BLaER1 treated with 17β-estradiol and CSF1 and Interleukin-3, amounts not matched to agents 10 nM and 100 nM (cell line): ENCODE results near the gene CMTM6.

ENCODE experiments used
- H3K27ac ChIP-seq, 11 experiments: shearing (Covaris generic); formaldehyde crosslinking; 2 replicates each; pipeline ENCODE4 v1.8.1; 2022
- H3K27me3 ChIP-seq, 11 experiments: shearing (Covaris generic); formaldehyde crosslinking; 2 replicates each; pipeline ENCODE4 v1.8.1; 2022
- H3K36me3 ChIP-seq, 11 experiments: shearing (Covaris generic); formaldehyde crosslinking; 2 replicates each; pipeline ENCODE4 v1.8.1; 2022
- H3K4me1 ChIP-seq, 10 experiments: shearing (Covaris generic); formaldehyde crosslinking; 2 replicates each; pipeline ENCODE4 v1.8.1; 2022
- H3K4me2 ChIP-seq, 11 experiments: shearing (Covaris generic); formaldehyde crosslinking; 2 replicates each; pipeline ENCODE4 v1.8.1; 2022
- H3K4me3 ChIP-seq, 10 experiments: shearing (Covaris generic); formaldehyde crosslinking; 2 replicates each; pipeline ENCODE4 v1.8.1; 2022
- H3K9ac ChIP-seq, 11 experiments: shearing (Covaris generic); formaldehyde crosslinking; 2 replicates each; pipeline ENCODE4 v1.8.1; 2022
- H3K9me3 ChIP-seq, 11 experiments: shearing (Covaris generic); formaldehyde crosslinking; replicated peaks in 1 of 11; 2 replicates each; pipeline ENCODE4 v1.8.1; 2022
- H4K20me1 ChIP-seq, 11 experiments: shearing (Covaris generic); formaldehyde crosslinking; 2 replicates each; pipeline ENCODE4 v1.8.1; 2022
- Cebpa-rat ChIP-seq, 11 experiments: shearing (Covaris generic); IDR thresholded peaks; 2 replicates each; pipeline ENCODE4 v1.8.1; 2022

The CMTM6 gene

DNA sequence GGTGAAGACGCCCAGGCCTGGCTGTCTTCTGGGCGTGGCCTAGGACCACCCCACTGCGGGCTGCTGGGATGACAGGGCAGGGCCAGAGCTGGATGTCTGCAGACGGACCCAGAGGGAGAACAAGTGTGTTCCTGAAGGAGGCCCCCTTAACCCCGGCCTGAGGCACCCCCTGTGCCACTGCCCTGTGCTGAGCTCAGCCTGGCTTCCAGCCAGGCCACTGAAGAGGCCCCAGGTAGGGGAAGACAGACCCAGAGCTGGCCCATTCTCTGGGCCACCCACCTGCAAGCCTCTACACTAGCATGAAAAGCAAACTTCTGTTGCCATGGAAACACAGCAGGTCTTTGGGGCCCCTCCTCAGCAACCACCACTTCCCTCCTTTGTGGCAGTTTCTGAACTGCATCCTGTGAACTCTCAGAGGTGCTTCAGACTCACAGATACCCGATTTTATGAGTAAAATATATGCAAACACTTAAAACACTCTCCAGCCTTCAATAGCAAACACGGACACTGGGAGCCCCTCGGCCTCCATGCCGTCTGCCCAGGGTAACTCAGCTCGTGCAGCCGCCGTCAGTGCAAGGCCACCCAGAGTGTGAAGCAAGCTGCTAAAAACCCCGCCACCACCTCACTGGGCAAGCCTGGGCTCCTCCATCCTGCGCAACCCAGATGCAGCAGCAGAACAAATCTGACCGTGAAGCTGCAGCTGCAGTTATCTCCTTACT, 42.5 kb downstream of the CMTM6 start:
- H3K4me3 ChIP-seq: peak overlapping the region in 1 of 10 experiments; percentile 42; a peak in 4 of 20 replicates
- H3K4me1 ChIP-seq: peaks cover 48 to 73% (median 66%) of the 10 kb centered on the region in 10 experiments
- no peaks in the 10 kb centered on the region for H3K9me3 ChIP-seq
- peaks cover 0 to 29% (median 15%) of the 10 kb centered on the region in 11 experiments; a peak in 10 of 22 replicates for H4K20me1 ChIP-seq
- peak overlapping the region in 7 of 11 experiments; percentile 3 to 65 (median 32); a peak in 11 of 22 replicates for H3K9ac ChIP-seq
- no peak for TF ChIP-seq Cebpa-rat (IDR thresholded peaks at IDR 0.05)
- peaks cover 0 to 23% (median 11%) of the 10 kb centered on the region in 11 experiments; a peak in 16 of 22 replicates for H3K36me3 ChIP-seq
- peak overlapping the region; percentile 49 to 93 (median 84) for H3K4me2 ChIP-seq
- H3K27me3 ChIP-seq: no peaks in the 10 kb centered on the region
- H3K27ac ChIP-seq: peak overlapping the region in 9 of 11 experiments; percentile 39 to 78 (median 54); a peak in 16 of 22 replicates

DNA sequence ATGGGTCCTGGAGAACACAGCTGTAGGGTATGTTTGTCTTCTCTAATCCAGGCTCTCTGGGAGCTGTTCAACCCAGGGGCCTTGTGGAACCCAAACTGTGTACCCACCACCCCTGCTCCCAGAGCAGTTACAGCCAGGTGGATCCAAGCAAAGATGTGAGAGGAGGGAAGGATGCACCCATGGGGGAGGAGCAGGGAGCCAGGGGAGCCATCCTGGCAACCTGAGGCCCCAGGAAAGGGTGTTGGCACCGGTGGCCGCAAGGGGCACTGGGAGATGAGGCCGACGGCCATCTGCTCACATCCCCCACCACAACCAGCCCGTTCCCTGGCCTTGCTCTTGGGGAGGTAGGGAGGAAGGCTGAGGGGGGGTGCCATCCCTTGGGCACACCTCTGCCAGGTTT, 43.2 kb downstream of the CMTM6 start:
- H3K4me3 ChIP-seq: no peak overlapping the region; a peak in 1 of 20 replicates
- peaks cover 55 to 79% (median 74%) of the 10 kb centered on the region in 10 experiments for H3K4me1 ChIP-seq
- H3K27ac ChIP-seq: peak overlapping the region in 9 of 11 experiments; percentile 39 to 78 (median 54); a peak in 15 of 22 replicates
- no peaks in the 10 kb centered on the region for H3K27me3 ChIP-seq
- peaks cover under 1 to 28% (median 16%) of the 10 kb centered on the region in 11 experiments; a peak in 19 of 22 replicates for H3K36me3 ChIP-seq
- TF ChIP-seq Cebpa-rat (IDR thresholded peaks at IDR 0.05): no peak
- H3K9ac ChIP-seq: peak overlapping the region in 5 of 11 experiments; percentile 24 to 65 (median 32); a peak in 7 of 22 replicates
- H3K4me2 ChIP-seq: peak overlapping the region; percentile 49 to 93 (median 84)
- no peaks in the 10 kb centered on the region for H3K9me3 ChIP-seq
- peaks cover 0 to 37% (median 21%) of the 10 kb centered on the region in 11 experiments; a peak in 11 of 22 replicates for H4K20me1 ChIP-seq

DNA sequence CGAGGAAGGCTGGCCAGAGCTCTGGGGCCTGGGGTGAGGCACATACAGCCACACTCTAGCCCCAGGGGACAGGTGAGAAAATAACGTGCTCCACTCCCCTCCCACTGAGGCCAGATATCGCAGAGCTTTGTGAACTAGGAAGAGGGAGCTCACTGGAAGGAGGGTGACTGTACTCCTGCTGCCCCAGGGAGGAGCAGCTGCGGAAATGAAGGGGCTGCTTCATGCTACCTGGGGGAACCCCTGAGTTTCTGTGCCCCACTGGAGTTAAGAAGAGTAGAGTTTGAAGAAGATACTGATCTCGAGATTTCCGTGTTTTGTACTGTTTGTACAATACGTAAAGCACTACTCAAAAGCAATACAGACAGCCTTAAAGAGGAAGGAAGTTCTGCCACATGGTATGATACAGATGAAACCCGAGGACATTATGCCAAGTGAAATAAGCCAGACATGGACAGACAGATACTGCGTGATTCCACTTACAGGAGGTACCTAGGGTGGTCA, 44.6 kb downstream of the CMTM6 start:
- Histone ChIP-seq H4K20me1 (peaks cover 0 to 43% (median 21%) of the 10 kb centered on the region in 11 experiments; a peak in 11 of 22 replicates), H3K9ac (peak overlapping the region; percentile 48 to 79 (median 75)), H3K4me3 (peak overlapping the region in 7 of 10 experiments; percentile 5 to 43 (median 24); a peak in 7 of 20 replicates), H3K27ac (peak overlapping the region; percentile 66 to 90 (median 84)), H3K4me1 (peaks cover 62 to 93% (median 88%) of the 10 kb centered on the region in 10 experiments), H3K27me3 (no peaks in the 10 kb centered on the region), H3K36me3 (peaks cover 13 to 42% (median 29%) of the 10 kb centered on the region in 11 experiments; a peak in 19 of 22 replicates), H3K9me3 (no peaks in the 10 kb centered on the region), H3K4me2 (peak overlapping the region; percentile 77 to 93 (median 84))
- no peak for TF ChIP-seq Cebpa-rat (IDR thresholded peaks at IDR 0.05)

DNA sequence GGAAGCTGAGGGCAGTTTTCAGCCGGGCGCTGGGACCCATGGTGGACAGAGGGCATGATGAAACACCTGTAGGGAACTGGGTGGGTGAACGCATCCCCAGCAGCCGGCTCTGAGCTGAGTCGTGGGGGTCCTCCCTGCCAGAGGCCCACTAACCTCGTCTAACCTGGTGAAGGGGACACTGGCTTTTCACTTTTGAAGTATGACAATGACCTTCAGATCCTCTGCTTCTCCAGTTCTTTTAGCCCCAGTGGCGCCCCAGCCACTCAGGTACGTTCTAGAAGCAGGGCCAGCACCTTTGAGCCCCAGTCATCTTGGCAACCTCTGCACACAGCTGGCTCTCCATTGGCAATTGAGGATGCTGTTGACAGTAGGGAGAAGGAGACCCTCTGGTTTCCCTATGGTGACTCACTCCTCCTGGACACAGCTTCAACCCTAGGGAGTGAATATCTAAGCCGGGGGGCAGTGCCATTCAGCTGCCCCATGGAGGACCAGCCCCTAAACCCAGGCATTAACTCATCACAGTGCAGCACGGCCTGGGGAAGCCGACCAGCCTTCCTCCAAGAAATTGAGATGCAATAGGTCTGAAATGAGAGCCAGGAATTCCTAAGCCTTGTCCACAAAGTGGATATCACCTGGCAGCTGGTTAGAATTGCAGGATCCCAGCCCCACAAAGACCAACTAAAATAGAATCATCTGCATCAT, 46.1 kb downstream of the CMTM6 start:
- Histone ChIP-seq H3K9ac (peak overlapping the region in 1 of 11 experiments; percentile 56; a peak in 1 of 22 replicates), H3K4me2 (peak overlapping the region in 10 of 11 experiments; percentile 31 to 90 (median 80); a peak in 20 of 22 replicates), H3K4me1 (peaks cover 62 to 91% (median 85%) of the 10 kb centered on the region in 10 experiments), H3K27ac (peak overlapping the region in 3 of 11 experiments; percentile 0 to 65 (median 52); a peak in 4 of 22 replicates), H3K36me3 (peaks cover 28 to 56% (median 43%) of the 10 kb centered on the region in 11 experiments), H3K9me3 (no peaks in the 10 kb centered on the region), H3K27me3 (no peaks in the 10 kb centered on the region), H4K20me1 (peaks cover 7 to 43% (median 22%) of the 10 kb centered on the region in 11 experiments; a peak in 14 of 22 replicates), H3K4me3 (no peak overlapping the region)
- TF ChIP-seq Cebpa-rat (IDR thresholded peaks at IDR 0.05): no peak

DNA sequence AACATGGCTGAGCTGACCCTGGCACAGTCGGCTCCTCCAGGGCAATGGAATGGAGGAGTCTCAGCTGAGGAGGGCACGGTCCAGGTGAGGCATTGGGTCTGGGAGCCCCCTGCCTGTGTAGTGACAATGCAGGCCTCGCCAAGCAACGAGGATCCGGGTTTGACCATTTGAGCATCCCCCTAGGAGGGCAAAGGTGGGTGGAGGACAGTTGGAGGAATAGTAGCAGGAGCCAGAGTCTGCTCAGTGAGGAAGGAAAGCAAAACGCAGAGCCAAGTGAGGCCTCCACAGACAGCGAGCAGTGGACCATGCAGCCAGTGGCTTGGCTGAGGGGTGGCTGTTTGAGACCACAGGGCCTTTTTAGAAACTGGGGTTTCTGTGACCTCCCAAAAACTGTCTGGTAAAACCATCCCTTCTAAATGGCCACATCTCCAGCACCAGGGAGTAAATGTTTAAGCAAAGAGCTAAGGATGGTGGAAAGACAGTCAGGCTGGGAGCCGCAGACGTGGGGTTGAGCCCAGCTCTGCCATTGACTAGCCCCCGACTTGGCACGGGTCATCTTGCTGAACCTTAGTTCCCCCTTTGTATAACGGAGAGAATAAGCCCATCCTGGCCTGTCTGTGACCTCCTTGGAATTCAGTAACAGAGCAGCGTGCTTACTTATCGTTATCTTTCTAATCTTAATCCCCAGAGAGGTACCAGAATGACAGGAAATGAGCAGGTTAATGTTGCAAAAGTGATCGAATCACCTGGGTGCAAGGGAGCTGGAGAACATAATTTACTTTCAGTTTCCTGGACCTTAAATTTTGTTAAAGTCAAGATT, 46.8 kb downstream of the CMTM6 start:
- H3K4me3 ChIP-seq: peak overlapping the region in 2 of 10 experiments; percentile 2 to 31; a peak in 2 of 20 replicates
- peaks cover 62 to 89% (median 81%) of the 10 kb centered on the region in 10 experiments for H3K4me1 ChIP-seq
- H3K36me3 ChIP-seq: peaks cover 35 to 64% (median 51%) of the 10 kb centered on the region in 11 experiments
- H3K9ac ChIP-seq: peak overlapping the region in 8 of 11 experiments; percentile 7 to 56 (median 37); a peak in 10 of 22 replicates
- TF ChIP-seq Cebpa-rat (IDR thresholded peaks at IDR 0.05): no peak
- H3K9me3 ChIP-seq: no peaks in the 10 kb centered on the region
- H3K27ac ChIP-seq: peak overlapping the region in 8 of 11 experiments; percentile 24 to 65 (median 38); a peak in 15 of 22 replicates
- H3K4me2 ChIP-seq: peak overlapping the region; percentile 31 to 90 (median 79); a peak in 21 of 22 replicates
- H4K20me1 ChIP-seq: peaks cover 7 to 49% (median 22%) of the 10 kb centered on the region in 11 experiments; a peak in 14 of 22 replicates
- no peaks in the 10 kb centered on the region for H3K27me3 ChIP-seq

DNA sequence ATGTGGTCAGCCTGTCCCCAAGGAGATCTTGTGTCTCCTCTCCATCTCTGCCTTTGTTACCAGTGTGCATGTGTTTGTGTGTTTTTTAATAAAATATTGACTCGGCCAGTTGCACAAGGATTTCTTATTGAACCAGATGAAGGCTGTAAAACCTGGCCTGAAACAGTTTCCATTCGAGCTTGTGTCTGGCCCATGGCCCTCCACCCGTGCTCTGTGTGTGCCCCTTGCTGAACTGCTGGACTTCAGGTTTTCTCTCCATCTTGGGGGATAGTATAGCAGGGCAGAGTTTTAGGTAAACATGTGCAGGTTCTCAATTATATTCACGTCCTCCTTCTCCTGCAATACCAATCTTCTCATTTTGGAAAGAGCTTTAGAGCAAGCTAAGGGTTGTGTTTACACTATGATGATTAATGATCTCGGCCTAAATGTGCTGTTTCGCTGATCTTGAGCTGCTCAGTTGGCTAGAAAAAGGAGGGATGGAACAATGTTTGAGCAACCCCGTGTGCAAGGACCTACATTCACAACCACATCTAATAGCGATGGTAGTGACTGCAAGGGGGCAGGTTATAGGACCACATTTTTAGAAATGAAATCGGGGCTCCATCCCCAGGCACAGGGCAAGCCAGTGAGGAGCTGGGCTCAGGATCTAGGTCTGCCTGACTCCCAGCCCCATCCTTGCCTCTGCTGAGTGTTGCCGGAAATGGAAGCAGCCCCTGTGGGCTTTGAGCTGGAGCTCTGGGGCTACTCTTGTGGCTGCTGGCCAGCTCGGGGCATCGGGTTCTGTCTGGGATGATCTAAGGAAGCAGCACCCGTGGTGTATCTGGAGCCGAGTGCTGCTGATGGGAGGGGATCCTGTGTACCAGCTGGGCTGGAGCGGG, 47.7 kb downstream of the CMTM6 start:
- peak overlapping the region in 8 of 11 experiments; percentile 24 to 65 (median 38); a peak in 15 of 22 replicates for H3K27ac ChIP-seq

DNA sequence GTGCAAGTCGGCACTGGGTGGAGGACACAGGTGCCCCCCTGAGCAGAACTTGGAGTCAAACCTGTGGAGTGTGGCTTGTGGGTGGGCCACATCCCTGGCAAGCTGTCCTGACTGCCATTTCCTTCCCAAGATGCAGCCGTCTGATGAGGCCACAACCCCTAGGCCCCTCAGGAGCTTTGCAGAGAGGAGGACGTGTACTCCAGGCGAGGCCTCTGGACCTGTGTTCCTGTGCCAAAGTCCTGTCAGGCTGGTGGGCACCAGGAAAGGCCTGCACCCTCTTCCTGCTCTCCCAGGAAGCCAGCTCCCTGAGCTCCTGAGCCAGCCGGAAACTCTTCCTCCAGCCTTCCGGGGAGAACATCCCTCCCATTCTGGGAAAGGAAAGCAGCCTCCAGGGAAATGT, 48.5 kb downstream of the CMTM6 start:
- Histone ChIP-seq H3K27me3 (no peaks in the 10 kb centered on the region), H3K4me1 (peaks cover 53 to 89% (median 76%) of the 10 kb centered on the region in 10 experiments), H3K4me3 (no peak overlapping the region), H3K4me2 (peak overlapping the region in 10 of 11 experiments; percentile 41 to 90 (median 80); a peak in 18 of 22 replicates), H3K36me3 (peaks cover 52 to 81% (median 67%) of the 10 kb centered on the region in 11 experiments), H3K27ac (peak overlapping the region in 8 of 11 experiments; percentile 5 to 65 (median 36); a peak in 11 of 22 replicates), H3K9ac (peak overlapping the region in 4 of 11 experiments; percentile 8 to 56 (median 32); a peak in 3 of 22 replicates), H4K20me1 (peaks cover 14 to 51% (median 23%) of the 10 kb centered on the region in 11 experiments; a peak in 17 of 22 replicates), H3K9me3 (no peaks in the 10 kb centered on the region)
- no peak for TF ChIP-seq Cebpa-rat (IDR thresholded peaks at IDR 0.05)

More for the DNA sequence above, 47.7 kb downstream of the CMTM6 start:
- H3K36me3 ChIP-seq: peaks cover 44 to 73% (median 58%) of the 10 kb centered on the region in 11 experiments
- H3K27me3 ChIP-seq: no peaks in the 10 kb centered on the region
- H4K20me1 ChIP-seq: peaks cover 7 to 50% (median 24%) of the 10 kb centered on the region in 11 experiments; a peak in 15 of 22 replicates
- H3K4me1 ChIP-seq: peaks cover 55 to 89% (median 77%) of the 10 kb centered on the region in 10 experiments
- H3K9me3 ChIP-seq: no peaks in the 10 kb centered on the region
- peak overlapping the region; percentile 31 to 90 (median 79) for H3K4me2 ChIP-seq
- peak overlapping the region in 2 of 10 experiments; percentile 2 to 31; a peak in 2 of 20 replicates for H3K4me3 ChIP-seq
- H3K9ac ChIP-seq: peak overlapping the region in 8 of 11 experiments; percentile 7 to 56 (median 37); a peak in 10 of 22 replicates
- TF ChIP-seq Cebpa-rat (IDR thresholded peaks at IDR 0.05): no peak
